HL-60 (cell line): Measurements from ENCODE around the gene RNF40.

Experiments
- DNase-seq, 2 experiments: peaks; one replicate each; pipeline ENCODE4 v3.0.0-alpha.2; 2010 to 2020; ENCODE audit warnings: low read depth in 1 of 2, low spot score in 1 of 2
- H3K27ac ChIP-seq: fragments of 250-450 bp; sonication (Bioruptor Pico); replicated peaks from 2 replicates; pipeline ENCODE4 v1.5.1; 2020; ENCODE audit warnings: mild to moderate bottlenecking, moderate library complexity
- H3K27me3 ChIP-seq: fragments of 250-450 bp; sonication (Bioruptor Pico); 2 replicates; pipeline ENCODE4 v1.5.1; 2021; ENCODE audit warnings: mild to moderate bottlenecking, moderate library complexity; ENCODE audit not compliant: insufficient read depth, poor library complexity, severe bottlenecking
- H3K4me3 ChIP-seq: replicated peaks from 2 replicates; pipeline ENCODE4 v1.5.1; 2011; ENCODE audit warnings: mild to moderate bottlenecking, control low read depth, low read length; ENCODE audit not compliant: insufficient read depth
- GABPA ChIP-seq: IDR thresholded peaks from 2 replicates; pipeline ENCODE4 v1.6.1; 2012; ENCODE audit warnings: low read depth
- POLR2AphosphoS5 ChIP-seq: IDR thresholded peaks from 2 replicates; pipeline ENCODE4 v1.6.1; 2012; ENCODE audit warnings: low read depth
- REST ChIP-seq: IDR thresholded peaks from 2 replicates; pipeline ENCODE4 v1.6.1; 2012; ENCODE audit warnings: low read depth; ENCODE audit not compliant: insufficient replicate concordance
- SPI1 ChIP-seq: IDR thresholded peaks from 2 replicates; pipeline ENCODE4 v1.6.1; 2012; ENCODE audit warnings: low read depth, mild to moderate bottlenecking, borderline replicate concordance
- long read RNA-seq: library from polyadenylated mRNA; unstranded; transcript quantifications from one replicate; pipeline ENCODE4 v2.0.0, GENCODE V29; 2020
- TF ChIP-seq, protein P1 (sequence below): IDR thresholded peaks from one replicate; pipeline ENCODE4 v1.5.1; 2011; ENCODE audit warnings: low read length, control low read depth, inconsistent platforms; ENCODE audit not compliant: insufficient read depth

Gene RNF40
- long read RNA-seq, full-length matches to known transcripts = 111 of 208 reads
- long read RNA-seq, partial matches to known transcripts = 36 of 208 reads
- long read RNA-seq, other reads (novel, unspliced or antisense) = 61 of 208 reads

GRCh38 chr16:30761928-30762902 lies at the start of gene RNF40, which contains the start of gene CFAP119:
Gene RNF40 (plus strand): TSS chr16:30762322. CDS start chr16:30762546, 224 bp downstream.
Gene CFAP119 (minus strand): TSS chr16:30762062. CDS start chr16:30761748, 314 bp downstream.
- H3K27ac ChIP-seq = peak within 1 kb of the TSS; percentile 96
- DNase-seq = peak; percentile 95 to 98
- TF ChIP-seq POLR2AphosphoS5 = peak; percentile 25; the same call in 1 of the 2 replicates
- peak; percentile 53; the same call in 1 of the 2 replicates for TF ChIP-seq SPI1
- TF ChIP-seq GABPA = peak; percentile 37
- no peak for TF ChIP-seq REST
- TF ChIP-seq, protein P1, sequence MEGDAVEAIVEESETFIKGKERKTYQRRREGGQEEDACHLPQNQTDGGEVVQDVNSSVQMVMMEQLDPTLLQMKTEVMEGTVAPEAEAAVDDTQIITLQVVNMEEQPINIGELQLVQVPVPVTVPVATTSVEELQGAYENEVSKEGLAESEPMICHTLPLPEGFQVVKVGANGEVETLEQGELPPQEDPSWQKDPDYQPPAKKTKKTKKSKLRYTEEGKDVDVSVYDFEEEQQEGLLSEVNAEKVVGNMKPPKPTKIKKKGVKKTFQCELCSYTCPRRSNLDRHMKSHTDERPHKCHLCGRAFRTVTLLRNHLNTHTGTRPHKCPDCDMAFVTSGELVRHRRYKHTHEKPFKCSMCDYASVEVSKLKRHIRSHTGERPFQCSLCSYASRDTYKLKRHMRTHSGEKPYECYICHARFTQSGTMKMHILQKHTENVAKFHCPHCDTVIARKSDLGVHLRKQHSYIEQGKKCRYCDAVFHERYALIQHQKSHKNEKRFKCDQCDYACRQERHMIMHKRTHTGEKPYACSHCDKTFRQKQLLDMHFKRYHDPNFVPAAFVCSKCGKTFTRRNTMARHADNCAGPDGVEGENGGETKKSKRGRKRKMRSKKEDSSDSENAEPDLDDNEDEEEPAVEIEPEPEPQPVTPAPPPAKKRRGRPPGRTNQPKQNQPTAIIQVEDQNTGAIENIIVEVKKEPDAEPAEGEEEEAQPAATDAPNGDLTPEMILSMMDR = no peak
- peak within 1 kb of the TSS; percentile 89 for H3K4me3 ChIP-seq
- H3K27me3 ChIP-seq = no peaks in the 10 kb centered on the region

DNA sequence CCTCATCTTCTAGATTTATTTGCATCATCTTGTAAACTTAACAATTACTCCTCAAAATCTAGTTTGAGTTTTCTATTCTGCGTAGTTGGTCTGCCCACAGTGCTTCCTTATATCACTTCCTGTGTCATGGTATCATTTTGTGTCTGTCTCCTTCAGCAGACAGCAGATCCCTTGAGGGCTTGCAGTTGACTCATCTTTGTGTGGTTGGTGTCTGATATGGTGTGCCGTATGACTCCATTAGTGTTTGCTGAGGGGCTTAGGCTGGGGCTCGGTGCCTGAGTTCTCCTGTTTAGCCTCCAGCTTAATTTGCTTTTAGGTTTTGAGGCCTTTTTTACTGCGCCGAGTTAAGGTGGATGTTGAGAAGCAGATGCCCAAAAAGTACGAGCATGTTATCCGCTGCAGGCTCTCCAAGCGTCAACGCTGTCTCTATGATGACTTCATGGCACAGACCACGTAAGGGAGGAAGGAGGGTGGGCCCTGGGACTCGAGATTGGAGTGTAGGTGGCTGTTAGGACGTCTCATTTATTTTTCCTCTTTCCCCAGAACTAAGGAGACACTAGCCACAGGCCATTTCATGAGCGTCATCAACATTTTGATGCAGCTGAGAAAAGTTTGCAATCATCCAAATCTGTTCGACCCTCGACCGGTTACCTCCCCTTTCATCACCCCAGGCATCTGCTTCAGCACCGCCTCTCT lies 46.2 kb upstream of the RNF40 start:
- TF ChIP-seq POLR2AphosphoS5 = no peak
- no peak for TF ChIP-seq SPI1
- TF ChIP-seq, protein P1 = no peak
- TF ChIP-seq REST = no peak
- DNase-seq = peak; percentile 25 to 72

DNA sequence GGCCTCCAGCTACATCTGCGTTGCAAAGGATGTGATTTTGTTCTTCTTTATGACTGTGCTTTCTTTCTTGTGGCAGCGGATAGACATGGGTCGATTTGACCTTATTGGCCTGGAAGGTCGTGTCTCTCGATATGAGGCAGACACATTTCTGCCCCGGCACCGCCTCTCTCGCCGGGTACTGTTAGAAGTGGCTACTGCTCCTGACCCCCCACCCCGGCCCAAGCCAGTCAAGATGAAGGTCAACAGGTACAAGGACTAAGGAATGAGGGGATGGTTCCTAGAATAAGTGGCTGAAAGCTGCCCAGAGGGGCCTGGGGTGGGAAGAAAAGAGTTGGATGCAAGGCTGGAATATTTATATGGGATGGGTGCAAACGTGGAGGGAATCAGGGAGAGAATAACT lies 42.0 kb upstream of the RNF40 start:
- TF ChIP-seq POLR2AphosphoS5 = no peak
- TF ChIP-seq, protein P1 = no peak
- no peak for TF ChIP-seq SPI1
- no peak for TF ChIP-seq REST
- no peak for TF ChIP-seq GABPA
- no peak overlapping the region for H3K4me3 ChIP-seq
- H3K27me3 ChIP-seq = no peaks in the 10 kb centered on the region
- no peak overlapping the region for H3K27ac ChIP-seq
- no peak for DNase-seq

More for the DNA sequence above, 46.2 kb upstream of the RNF40 start:
- H3K27me3 ChIP-seq = no peaks in the 10 kb centered on the region
- H3K4me3 ChIP-seq = no peak overlapping the region
- peak overlapping the region; percentile 23; the same call in 1 of the 2 replicates for H3K27ac ChIP-seq
